ENCODE results near the gene SNTA1.
"Not testable (repeated sequence)": the region's sequence is repeated elsewhere in the genome, so short reads cannot be mapped to it uniquely, and the experiment has no call there.

The SNTA1 gene

GRCh38 chr20:33443512-33444239 is at the start of gene SNTA1:
Gene SNTA1, minus strand, starts transcription at chr20:33443763. Its CDS starts 143 bp downstream, at chr20:33443620.
- peak; percentile 76 for DNase-seq

DNA sequence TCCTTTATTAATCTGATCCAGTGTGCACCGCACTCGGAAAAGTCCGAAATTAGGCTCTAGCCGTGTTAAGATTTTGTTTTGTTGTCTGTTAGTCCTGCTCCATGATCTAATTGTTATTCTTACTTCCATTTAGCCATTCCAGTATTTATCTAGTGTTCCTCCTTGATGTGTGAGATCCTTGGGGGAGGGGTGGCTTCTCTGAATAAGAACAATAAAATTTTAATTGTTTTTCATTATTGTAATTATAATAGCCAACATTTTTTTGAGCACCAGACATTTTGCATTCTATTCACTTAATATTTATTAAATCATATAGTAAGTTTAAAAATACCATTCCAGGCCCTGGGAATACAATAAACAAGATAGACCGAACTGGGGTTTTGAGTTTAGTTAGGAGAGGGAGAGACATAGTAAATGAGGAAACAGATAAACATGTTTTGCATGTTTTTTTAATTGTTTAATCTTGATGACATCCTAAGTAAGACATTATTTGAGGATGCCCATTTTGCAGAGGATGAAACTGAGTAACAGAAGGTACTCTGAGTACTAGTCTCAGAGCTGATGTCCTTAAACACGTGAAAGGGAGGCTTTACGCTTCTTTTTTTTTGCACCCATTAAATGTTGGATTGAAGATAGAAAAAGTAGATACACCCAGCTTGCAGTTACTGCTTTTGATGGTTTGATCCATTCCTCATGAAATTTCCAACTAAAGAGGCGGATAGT is 47.5 kb upstream of the SNTA1 start:
- DNase-seq, result no peak

- DNase-seq, result peak; percentile 4 to 38
Measured at GRCh38 chr20:33490023-33490933, 46.7 kb upstream of the SNTA1 start, which contains the start of gene CBFA2T2. Gene CBFA2T2, plus strand, starts transcription at chr20:33490096. Its CDS starts 172 bp downstream, at chr20:33490268.

DNA sequence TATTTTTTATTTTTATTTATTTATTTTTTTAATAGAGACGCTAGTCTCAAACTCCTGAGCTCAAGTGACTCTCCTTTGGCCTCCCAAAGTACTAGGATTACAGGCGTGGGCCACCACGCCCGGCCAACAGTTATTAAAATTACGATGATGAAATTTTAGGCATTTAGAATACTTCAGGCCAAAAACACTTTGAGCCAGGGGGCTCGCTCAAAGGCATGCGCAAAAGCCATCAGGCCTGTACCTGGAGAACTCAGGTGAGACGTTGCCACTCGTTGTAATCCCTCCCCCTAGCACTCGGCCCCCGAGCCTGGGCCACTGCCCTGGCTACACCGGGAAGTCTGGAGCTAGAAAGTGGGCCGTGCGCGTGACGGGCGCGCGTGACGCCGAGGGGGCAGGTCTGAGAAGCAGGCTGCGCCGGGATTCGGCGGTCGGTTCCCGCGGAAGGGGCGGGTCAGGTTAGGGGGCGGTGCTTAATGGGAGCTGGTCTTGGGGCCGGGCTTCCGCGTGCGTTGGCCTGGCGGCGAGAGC is 46.0 kb upstream of the SNTA1 start:
- DNase-seq, result peak; percentile 97 to 99

DNA sequence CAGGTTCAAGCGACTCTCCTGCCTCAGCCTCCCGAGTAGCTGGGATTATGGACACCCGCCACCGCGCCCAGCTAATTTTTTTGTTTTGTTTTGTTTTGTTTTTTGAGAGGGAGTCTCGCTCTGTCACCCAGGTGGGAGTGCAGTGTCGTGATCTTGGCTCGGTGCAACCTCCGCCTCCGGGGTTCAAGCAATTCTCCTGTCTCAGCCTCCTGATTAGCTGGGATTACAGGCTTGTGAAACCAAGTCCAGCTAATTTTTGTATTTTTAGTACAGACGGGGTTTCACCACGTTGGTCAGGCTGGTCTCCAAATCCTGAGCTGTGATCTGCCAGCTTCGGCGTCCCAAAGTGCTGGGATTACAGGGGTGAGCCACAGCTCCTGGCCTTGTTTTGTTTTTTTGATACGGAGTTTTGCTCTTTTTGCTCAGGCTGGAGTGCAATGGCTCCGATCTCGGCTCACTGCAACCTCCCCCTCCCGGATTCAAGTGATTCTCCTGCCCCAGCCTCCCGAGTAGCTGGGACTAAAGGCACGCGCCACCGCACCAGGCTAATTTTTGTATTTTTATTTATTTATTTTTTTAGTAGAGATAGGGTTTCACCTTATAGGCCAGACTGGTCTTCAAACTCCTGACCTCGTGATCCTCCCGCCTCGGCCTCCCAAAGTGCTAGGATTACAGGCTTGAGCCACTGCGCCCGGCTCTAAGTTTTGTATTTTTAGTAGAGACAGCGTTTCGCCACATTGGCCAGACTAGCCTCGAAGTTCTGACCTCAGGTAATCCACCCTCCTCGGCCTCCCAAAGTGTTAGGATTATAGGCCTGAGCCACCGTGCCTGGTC is 45.3 kb upstream of the SNTA1 start:
- not testable (repeated sequence) for DNase-seq

GRCh38 chr20:33488201-33488600 is 44.6 kb upstream of the SNTA1 start:
- no peak for DNase-seq

DNA sequence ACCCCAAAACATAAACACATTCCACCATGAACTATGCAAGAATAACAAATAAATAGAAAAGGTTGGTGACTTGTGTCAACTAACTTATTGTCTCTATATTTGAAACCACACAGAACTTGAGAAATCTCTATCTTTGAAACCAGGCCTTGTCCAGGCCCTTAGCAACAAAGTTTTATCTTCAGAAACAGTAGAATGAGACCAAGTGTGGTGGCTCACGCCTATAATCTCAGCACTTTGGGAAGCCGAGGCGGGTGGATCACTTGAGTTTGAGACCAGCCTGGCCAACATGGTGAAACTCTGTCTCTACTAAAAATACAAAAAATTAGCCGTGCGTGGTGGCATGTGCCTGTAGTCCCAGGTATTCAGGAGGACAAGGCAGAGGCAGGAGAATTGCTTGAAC is 39.6 kb upstream of the SNTA1 start:
- not testable (repeated sequence) for DNase-seq

GRCh38 chr20:33482581-33482980 is 39.0 kb upstream of the SNTA1 start:
- no peak for DNase-seq

DNA sequence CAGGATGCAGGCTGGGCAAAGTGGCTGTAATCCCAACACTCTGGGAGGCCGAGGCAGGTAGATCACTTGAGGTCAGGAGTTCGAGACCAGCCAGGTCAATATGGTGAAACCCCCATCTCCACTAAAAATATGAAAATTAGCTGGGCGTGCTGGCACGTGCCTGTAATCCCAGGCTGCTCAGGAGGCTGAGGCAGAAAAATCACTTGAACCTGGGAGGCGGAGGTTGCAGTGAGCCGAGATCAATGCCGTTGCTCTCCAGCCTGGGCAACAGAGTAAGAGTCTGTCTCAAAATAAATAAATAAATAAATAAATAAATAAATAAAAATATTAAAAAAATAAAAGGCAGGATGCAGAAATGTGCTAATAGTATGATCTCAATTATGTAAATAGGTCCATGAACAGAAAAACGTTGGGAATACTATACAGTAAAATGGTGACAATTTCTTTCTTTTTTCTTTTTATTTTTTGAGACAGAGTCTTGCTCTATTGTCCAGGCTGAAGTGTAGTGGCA is 37.9 kb upstream of the SNTA1 start:
- DNase-seq, result no peak

DNA sequence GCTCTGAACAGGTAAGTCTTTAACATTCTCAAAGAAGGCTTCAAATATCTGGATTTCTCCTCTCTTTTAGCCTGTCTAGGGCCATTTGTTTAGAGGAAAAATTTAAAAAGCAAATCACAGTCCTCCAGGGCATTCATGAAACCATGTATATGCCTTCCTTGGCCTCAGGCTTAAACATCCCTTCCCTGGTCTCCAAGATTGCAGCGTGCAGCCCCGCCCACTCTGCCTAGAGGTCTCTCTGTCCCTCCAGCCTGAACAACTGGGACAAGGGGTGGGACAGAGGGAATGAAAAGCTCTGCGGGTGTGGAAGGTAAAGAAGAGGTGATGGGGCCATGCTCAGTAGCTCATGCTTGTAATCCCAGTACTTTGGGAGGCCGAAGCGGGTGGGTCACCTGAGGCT is 36.5 kb upstream of the SNTA1 start:
- no peak for DNase-seq

DNA sequence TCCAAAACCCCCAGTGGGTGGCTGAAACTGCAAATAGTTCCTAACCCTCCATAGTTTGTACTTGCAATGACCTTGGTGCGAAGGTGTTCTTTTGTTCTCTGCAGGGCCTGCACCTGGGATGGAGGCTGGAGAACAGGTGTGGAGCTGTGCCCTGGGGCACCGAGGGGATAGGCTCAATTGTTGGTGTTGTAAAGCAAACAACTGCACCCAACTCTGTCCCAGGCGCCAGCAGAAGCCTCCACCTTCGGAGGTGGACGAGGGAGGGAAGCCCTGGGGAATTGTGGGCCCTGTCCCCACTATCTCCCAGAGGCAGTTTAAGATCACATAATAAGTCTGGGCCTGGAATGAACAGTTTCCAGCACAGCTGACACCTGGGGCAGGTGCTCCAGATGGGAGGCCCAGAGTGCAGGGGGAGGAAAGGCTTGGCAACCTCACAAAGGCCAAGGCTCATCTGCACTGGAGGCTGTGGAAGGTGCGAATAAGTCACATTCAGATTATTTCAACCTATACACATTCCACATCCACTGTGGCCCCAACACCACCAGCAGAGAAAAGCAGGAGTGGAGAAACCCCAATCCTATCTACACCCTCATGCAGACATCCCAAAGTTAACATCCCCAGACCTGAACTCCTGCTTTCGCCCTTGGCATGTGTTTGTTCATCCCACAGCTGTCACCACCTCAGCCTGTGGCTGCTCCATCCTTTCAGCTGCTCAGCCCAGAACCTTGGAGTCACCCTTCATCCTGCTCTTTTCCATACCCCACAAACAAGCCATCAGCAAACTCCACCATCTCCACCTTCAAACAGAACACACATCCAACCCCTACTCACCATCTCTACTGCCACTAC is 34.0 kb upstream of the SNTA1 start:
- no peak for DNase-seq

GRCh38 chr20:33475381-33476152 is 32.0 kb upstream of the SNTA1 start:
- DNase-seq, result no peak

DNA sequence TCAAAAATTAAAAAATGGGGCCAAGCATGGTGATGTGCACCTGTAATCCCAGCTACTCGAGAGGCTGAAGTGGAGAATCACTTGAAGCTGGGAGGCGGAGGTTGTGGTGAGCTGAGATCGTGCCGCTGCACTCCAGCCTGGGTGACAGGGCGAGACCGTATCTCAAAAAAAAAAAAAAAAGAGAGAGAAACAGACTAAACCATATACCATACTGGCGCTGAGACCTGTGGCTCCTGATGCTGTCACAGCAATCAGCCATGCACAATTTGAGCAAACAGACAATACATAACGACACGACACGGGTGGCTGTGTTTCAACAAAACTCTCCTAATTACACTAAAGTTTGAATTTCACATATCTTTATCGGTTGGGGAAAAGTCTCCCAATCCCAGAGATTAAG is 31.4 kb upstream of the SNTA1 start:
- no peak for DNase-seq

DNA sequence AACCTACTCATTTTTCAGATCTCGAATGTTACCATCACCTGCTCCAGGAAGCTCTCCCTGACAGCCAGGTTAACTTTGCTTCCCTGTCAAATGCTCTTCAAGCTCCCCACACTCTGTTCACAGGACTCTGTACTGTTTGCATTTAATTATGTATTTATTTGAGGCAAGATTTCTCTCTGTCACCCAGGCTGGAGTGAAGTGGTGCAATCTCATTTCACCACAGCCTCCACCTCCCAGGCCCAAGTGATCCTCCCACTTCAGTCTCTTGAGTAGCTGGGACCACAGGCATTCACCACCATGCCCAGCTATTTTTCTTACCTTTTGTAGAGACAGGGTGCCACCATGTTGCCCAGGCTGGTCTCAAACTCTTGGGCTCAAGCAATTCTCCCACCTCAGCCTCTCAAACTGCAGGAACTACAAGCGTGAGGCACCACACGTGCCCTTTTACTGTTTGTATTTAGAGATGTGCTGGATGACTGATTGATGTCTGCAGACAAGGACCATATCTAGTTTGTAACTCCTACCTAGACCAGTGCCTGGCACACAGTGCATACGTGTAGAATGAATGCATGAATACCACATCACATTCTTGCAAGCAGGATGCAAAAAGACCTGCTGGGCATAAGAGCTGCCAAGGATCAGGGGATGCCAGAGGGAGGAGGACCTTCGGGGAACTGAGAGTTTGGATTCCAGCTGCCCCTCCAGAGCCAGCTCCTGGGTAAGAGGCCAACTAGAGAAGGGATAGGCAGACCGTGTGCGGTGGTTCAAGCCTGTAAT is 30.7 kb upstream of the SNTA1 start:
- DNase-seq, result peak in 1 of 2 donors; percentile 9

DNA sequence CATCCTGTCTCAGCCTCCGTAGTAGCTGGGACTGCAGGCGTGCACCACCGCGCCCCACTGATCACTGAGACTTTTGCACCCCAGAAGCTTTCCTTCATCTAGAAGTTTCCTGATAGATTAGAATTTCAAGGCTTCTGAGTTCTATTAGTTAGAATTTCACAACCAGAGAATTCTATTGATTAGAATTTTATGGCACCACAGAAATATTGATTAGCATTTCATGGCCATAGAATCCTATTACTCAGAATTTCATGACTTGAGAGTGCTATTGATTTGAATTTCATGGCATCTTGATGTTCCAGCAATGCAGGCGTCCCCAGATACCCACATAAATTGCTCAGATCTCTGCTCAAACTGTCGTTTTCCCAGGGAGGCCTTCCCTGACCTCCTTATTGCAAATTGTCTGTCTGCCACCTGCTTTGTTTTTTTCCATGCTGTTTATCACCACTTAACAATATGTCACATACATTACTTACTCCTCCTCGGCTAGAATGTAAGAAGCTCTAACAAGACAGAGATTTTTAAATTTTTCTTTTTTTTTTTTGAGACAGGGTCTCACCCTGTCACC is 29.4 kb upstream of the SNTA1 start:
- no peak for DNase-seq

DNA sequence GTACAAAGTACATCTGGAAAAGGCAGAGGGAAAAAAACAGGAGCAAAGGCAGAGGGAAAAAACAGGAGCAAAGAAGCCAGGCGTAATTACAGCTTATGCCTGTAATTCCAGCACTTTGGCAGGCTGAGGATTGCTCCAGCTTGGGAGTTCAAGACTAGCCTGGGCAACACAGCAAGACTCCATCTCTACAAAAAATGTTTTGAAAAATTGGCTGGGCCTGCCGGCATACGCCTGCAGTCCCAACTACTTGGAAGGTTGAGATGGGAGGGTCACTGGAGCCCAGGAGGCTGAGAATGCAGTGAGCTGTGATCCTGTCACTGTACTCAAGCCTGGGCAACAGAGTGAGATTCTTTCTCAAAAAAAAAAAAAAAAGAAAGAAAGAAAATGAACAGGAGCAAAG is 27.3 kb upstream of the SNTA1 start:
- DNase-seq, result no peak

GRCh38 chr20:33470457-33470856 is 26.9 kb upstream of the SNTA1 start:
- no peak for DNase-seq

DNA sequence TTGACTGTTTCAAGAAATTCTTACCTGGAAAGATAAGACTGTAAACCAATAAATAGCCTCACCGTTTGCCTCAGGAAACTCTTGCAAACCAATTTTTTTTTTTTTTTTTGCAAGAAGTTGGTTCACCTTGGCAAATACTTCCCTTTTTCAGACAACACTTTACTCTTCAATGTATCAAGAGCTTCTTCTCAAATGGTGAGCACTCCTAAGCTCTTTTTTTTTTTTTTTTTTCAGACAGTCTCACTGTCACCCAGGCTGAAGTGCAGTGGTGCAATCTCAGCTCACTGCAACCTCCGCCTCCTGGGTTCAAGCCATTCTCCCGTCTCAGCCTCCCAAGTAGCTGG is 22.7 kb upstream of the SNTA1 start:
- no peak for DNase-seq
